ENCODE data around the gene FADS3.
A peak's percentile ranks its signal among the peaks of the same experiment; 100 is the strongest.

Gene FADS3

GRCh38 chr11:61893981-61894380, 2.6 kb upstream of the FADS3 start:
- peaks cover 6% of the 10 kb centered on the region for H3K4me1 ChIP-seq (ENCODE audit: control insufficient read depth, low read depth, low read length)
- H3K9ac ChIP-seq (ENCODE audit: low read length): no peak overlapping the region
- H3K36me3 ChIP-seq (ENCODE audit: control insufficient read depth, low read depth, low read length): no peaks in the 10 kb centered on the region
- H3K4me3 ChIP-seq (ENCODE audit: low read length): no peak overlapping the region
- H3K27ac ChIP-seq (ENCODE audit: low read length): no peak overlapping the region
- H3K9me3 ChIP-seq (ENCODE audit: control insufficient read depth, low read depth, low read length): no peaks in the 10 kb centered on the region
- peaks cover 5% of the 10 kb centered on the region for H3K27me3 ChIP-seq (ENCODE audit: control insufficient read depth, insufficient read depth, low read length)

DNA sequence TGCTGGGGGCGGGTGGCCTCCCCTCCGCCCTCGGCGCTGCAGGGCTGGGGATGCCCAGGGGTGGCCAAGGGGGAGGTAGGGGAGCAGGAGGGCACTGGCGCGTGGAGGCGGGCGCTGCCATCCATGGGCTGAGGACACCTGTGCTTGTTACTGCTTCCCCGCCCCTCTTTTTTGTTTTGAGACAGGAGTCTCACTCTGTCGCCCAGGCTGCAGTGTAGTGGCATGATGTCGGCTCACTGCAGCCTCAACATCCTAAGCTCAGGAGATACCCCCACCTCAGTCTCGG, 683 bp upstream of the FADS3 start:
- Histone ChIP-seq H3K4me3 (ENCODE audit: low read length) (peak overlapping the region; percentile 65), H3K36me3 (ENCODE audit: control insufficient read depth, low read depth, low read length) (no peaks in the 10 kb centered on the region), H3K27me3 (ENCODE audit: control insufficient read depth, insufficient read depth, low read length) (peaks cover 5% of the 10 kb centered on the region), H3K9me3 (ENCODE audit: control insufficient read depth, low read depth, low read length) (no peaks in the 10 kb centered on the region), H3K9ac (ENCODE audit: low read length) (no peak overlapping the region), H3K27ac (ENCODE audit: low read length) (no peak overlapping the region), H3K4me1 (ENCODE audit: control insufficient read depth, low read depth, low read length) (peaks cover 6% of the 10 kb centered on the region)

GRCh38 chr11:61890529-61891330, 615 bp downstream of the FADS3 start:
- peaks cover 6% of the 10 kb centered on the region for H3K4me1 ChIP-seq (ENCODE audit: control insufficient read depth, low read depth, low read length)
- H3K4me3 ChIP-seq (ENCODE audit: low read length): peak overlapping the region; percentile 75
- peaks cover 5% of the 10 kb centered on the region for H3K27me3 ChIP-seq (ENCODE audit: control insufficient read depth, insufficient read depth, low read length)
- no peaks in the 10 kb centered on the region for H3K36me3 ChIP-seq (ENCODE audit: control insufficient read depth, low read depth, low read length)
- H3K9ac ChIP-seq (ENCODE audit: low read length): peak overlapping the region; percentile 22
- no peaks in the 10 kb centered on the region for H3K9me3 ChIP-seq (ENCODE audit: control insufficient read depth, low read depth, low read length)
- H3K27ac ChIP-seq (ENCODE audit: low read length): no peak overlapping the region

DNA sequence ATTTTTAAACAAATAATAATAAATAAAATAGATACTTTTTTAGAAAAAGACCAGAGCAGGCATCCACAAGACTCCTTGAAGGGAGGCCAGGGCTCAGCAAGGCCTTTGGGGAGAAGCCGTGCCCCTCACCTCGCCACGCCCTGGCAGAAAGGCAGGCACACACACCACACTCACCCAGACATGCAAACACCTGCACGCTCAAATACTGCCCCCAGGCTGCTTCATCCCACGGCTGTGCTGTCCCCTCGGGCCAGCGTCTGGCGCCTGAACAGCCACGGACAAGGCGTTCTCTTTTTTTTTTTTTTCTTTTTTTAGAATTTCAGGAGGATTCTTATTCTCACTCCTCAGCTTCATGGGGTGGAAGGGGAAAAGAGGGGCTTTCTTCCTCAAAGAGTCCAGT, 1.5 kb downstream of the FADS3 start:
- H3K4me1 ChIP-seq (ENCODE audit: control insufficient read depth, low read depth, low read length): peaks cover 6% of the 10 kb centered on the region
- H3K36me3 ChIP-seq (ENCODE audit: control insufficient read depth, low read depth, low read length): no peaks in the 10 kb centered on the region
- H3K27me3 ChIP-seq (ENCODE audit: control insufficient read depth, insufficient read depth, low read length): peaks cover 5% of the 10 kb centered on the region
- no peak overlapping the region for H3K9ac ChIP-seq (ENCODE audit: low read length)
- no peaks in the 10 kb centered on the region for H3K9me3 ChIP-seq (ENCODE audit: control insufficient read depth, low read depth, low read length)
- H3K27ac ChIP-seq (ENCODE audit: low read length): no peak overlapping the region
- H3K4me3 ChIP-seq (ENCODE audit: low read length): no peak overlapping the region

GRCh38 chr11:61888590-61888989, 2.8 kb downstream of the FADS3 start:
- no peak overlapping the region for H3K9ac ChIP-seq (ENCODE audit: low read length)
- no peak overlapping the region for H3K27ac ChIP-seq (ENCODE audit: low read length)
- no peak overlapping the region for H3K4me3 ChIP-seq (ENCODE audit: low read length)

GRCh38 chr11:61887839-61888494, 3.4 kb downstream of the FADS3 start:
- Histone ChIP-seq H3K4me3 (ENCODE audit: low read length) (no peak overlapping the region), H3K27ac (ENCODE audit: low read length) (no peak overlapping the region), H3K9ac (ENCODE audit: low read length) (no peak overlapping the region), H3K4me1 (ENCODE audit: control insufficient read depth, low read depth, low read length) (peaks cover 6% of the 10 kb centered on the region), H3K27me3 (ENCODE audit: control insufficient read depth, insufficient read depth, low read length) (peaks cover 5% of the 10 kb centered on the region), H3K9me3 (ENCODE audit: control insufficient read depth, low read depth, low read length) (no peaks in the 10 kb centered on the region), H3K36me3 (ENCODE audit: control insufficient read depth, low read depth, low read length) (no peaks in the 10 kb centered on the region)

More at GRCh38 chr11:61888590-61888989, 2.8 kb downstream of the FADS3 start:
- Histone ChIP-seq H3K9me3 (ENCODE audit: control insufficient read depth, low read depth, low read length) (no peaks in the 10 kb centered on the region), H3K27me3 (ENCODE audit: control insufficient read depth, insufficient read depth, low read length) (peaks cover 5% of the 10 kb centered on the region), H3K4me1 (ENCODE audit: control insufficient read depth, low read depth, low read length) (peaks cover 6% of the 10 kb centered on the region), H3K36me3 (ENCODE audit: control insufficient read depth, low read depth, low read length) (no peaks in the 10 kb centered on the region)

GRCh38 chr11:61886643-61887042, 4.7 kb downstream of the FADS3 start:
- no peak overlapping the region for H3K27ac ChIP-seq (ENCODE audit: low read length)
- no peaks in the 10 kb centered on the region for H3K36me3 ChIP-seq (ENCODE audit: control insufficient read depth, low read depth, low read length)
- H3K27me3 ChIP-seq (ENCODE audit: control insufficient read depth, insufficient read depth, low read length): peaks cover 5% of the 10 kb centered on the region
- H3K4me1 ChIP-seq (ENCODE audit: control insufficient read depth, low read depth, low read length): peaks cover 7% of the 10 kb centered on the region
- no peaks in the 10 kb centered on the region for H3K9me3 ChIP-seq (ENCODE audit: control insufficient read depth, low read depth, low read length)
- H3K9ac ChIP-seq (ENCODE audit: low read length): no peak overlapping the region
- no peak overlapping the region for H3K4me3 ChIP-seq (ENCODE audit: low read length)

DNA sequence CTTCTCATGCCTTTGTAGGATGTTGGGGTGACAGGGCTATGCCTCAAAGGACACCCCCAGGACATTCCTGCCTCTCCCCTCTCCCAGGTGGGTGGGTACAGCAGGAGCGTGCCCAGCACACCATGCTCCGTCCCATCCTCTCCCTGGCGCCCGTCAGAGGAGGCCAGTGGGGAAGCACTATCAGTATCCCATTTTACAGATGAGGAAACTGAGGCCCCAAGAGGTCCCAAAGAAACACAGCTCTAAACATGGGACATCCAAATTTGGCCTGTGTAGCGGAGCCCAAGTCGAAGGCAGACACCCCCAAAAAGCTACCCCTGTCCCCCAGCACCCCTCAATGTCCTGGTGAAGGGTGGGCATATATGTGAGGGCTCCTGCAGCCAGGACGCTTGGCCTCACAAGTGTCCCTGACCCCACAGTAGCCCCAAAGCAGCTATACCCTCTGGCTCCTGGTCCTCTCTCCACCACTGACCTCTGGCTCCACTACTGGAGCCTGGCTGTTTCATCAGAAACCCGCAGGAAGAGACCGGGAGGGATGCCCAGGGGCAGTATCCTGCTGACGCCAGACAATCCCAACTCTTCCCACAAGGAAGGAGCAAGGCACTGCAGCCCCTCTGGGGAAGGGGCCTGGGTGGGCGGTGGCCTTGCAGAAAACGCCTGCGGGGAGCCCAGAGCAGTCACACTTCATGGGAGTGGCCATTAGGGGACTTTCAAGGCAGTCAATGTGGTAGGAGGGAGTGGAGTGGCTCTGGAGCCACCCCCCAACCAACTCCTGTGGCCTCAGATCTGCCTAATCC, 5.4 kb downstream of the FADS3 start:
- H3K4me1 ChIP-seq (ENCODE audit: control insufficient read depth, low read depth, low read length): peaks cover 14% of the 10 kb centered on the region
- no peaks in the 10 kb centered on the region for H3K36me3 ChIP-seq (ENCODE audit: control insufficient read depth, low read depth, low read length)
- no peak overlapping the region for H3K27ac ChIP-seq (ENCODE audit: low read length)
- H3K4me3 ChIP-seq (ENCODE audit: low read length): no peak overlapping the region
- no peaks in the 10 kb centered on the region for H3K9me3 ChIP-seq (ENCODE audit: control insufficient read depth, low read depth, low read length)
- H3K27me3 ChIP-seq (ENCODE audit: control insufficient read depth, insufficient read depth, low read length): peaks cover 5% of the 10 kb centered on the region
- no peak overlapping the region for H3K9ac ChIP-seq (ENCODE audit: low read length)

- no peak overlapping the region for H3K9ac ChIP-seq (ENCODE audit: low read length)
- H3K27me3 ChIP-seq (ENCODE audit: control insufficient read depth, insufficient read depth, low read length): peaks cover 3% of the 10 kb centered on the region
- H3K4me3 ChIP-seq (ENCODE audit: low read length): no peak overlapping the region
- H3K36me3 ChIP-seq (ENCODE audit: control insufficient read depth, low read depth, low read length): no peaks in the 10 kb centered on the region
- H3K9me3 ChIP-seq (ENCODE audit: control insufficient read depth, low read depth, low read length): no peaks in the 10 kb centered on the region
- peaks cover 11% of the 10 kb centered on the region for H3K4me1 ChIP-seq (ENCODE audit: control insufficient read depth, low read depth, low read length)
- no peak overlapping the region for H3K27ac ChIP-seq (ENCODE audit: low read length)
Observed at GRCh38 chr11:61885166-61885778, 6.1 kb downstream of the FADS3 start.

DNA sequence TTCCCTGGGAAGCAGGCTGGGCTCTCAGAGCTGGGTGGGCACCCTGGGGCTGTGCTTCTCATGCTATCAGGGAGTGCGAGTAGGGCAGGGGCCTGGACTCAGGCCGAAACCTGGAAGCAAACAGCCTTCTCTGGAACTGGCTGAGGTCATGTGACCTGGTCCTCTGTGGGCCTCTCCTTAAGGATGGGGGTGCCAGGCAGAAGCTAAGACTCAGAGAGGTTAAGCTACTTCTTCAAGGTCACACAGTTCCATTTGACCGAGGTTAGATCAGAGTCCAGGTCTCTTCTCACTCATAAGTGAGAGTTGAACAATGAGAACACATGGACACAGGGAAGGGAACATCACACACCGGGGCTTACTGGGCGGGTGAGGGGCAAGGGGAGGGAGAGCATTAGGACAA, 7.4 kb downstream of the FADS3 start:
- H3K4me1 ChIP-seq (ENCODE audit: control insufficient read depth, low read depth, low read length): peaks cover 21% of the 10 kb centered on the region
- no peak overlapping the region for H3K27ac ChIP-seq (ENCODE audit: low read length)
- H3K9me3 ChIP-seq (ENCODE audit: control insufficient read depth, low read depth, low read length): no peaks in the 10 kb centered on the region
- H3K27me3 ChIP-seq (ENCODE audit: control insufficient read depth, insufficient read depth, low read length): no peaks in the 10 kb centered on the region
- no peak overlapping the region for H3K4me3 ChIP-seq (ENCODE audit: low read length)
- no peak overlapping the region for H3K9ac ChIP-seq (ENCODE audit: low read length)
- no peaks in the 10 kb centered on the region for H3K36me3 ChIP-seq (ENCODE audit: control insufficient read depth, low read depth, low read length)

GRCh38 chr11:61883327-61883726, 8.0 kb downstream of the FADS3 start:
- H3K27me3 ChIP-seq (ENCODE audit: control insufficient read depth, insufficient read depth, low read length): no peaks in the 10 kb centered on the region
- H3K4me3 ChIP-seq (ENCODE audit: low read length): no peak overlapping the region
- peaks cover 21% of the 10 kb centered on the region for H3K4me1 ChIP-seq (ENCODE audit: control insufficient read depth, low read depth, low read length)
- H3K9me3 ChIP-seq (ENCODE audit: control insufficient read depth, low read depth, low read length): no peaks in the 10 kb centered on the region
- no peak overlapping the region for H3K9ac ChIP-seq (ENCODE audit: low read length)
- H3K27ac ChIP-seq (ENCODE audit: low read length): no peak overlapping the region
- H3K36me3 ChIP-seq (ENCODE audit: control insufficient read depth, low read depth, low read length): no peaks in the 10 kb centered on the region
